Measurements from ENCODE around the gene CRISP2. TPM values are rescaled to one million over a fixed set of nuclear protein-coding genes. Genes with fewer than 3 reads are reported as not detected.
"Not testable (repeated sequence)": the region's sequence is repeated elsewhere in the genome, so short reads cannot be mapped to it uniquely, and the experiment has no call there.

The CRISP2 gene
- total and polyA plus RNA-seq, 11 donors = not detected

GRCh38 chr6:49666930-49667757 lies 46.2 kb downstream of the CRISP2 start:
- Histone ChIP-seq H3K36me3 (no peaks in the 10 kb centered on the region), H3K4me1 (no peaks in the 10 kb centered on the region), H3K27ac (no peak overlapping the region), H3K4me3 (no peak overlapping the region), H3K27me3 (no peaks in the 10 kb centered on the region), H3K9me3 (peaks cover 0 to 9% (median 0%) of the 10 kb centered on the region in 12 donors)
- WGBS, 4 donors = 54 to 57% (median 55%) methylated on average over 5 of the region's 5 CpGs
- ATAC-seq (no peak), DNase-seq (no peak)
- TF ChIP-seq POLR2A (IDR thresholded peaks at IDR 0.05) = no peak
- TF ChIP-seq CTCF (IDR thresholded peaks at IDR 0.05) = no peak
- intact Hi-C loops (cut with DNase I) = no loop called here

- no peaks in the 10 kb centered on the region for H3K36me3 ChIP-seq
- no peaks in the 10 kb centered on the region for H3K4me1 ChIP-seq
- H3K9me3 ChIP-seq = peaks cover 0 to 3% (median 0%) of the 10 kb centered on the region in 12 donors
- intact Hi-C loops (cut with DNase I) = no loop called here
- DNase-seq (no peak), ATAC-seq (no peak)
- no peaks in the 10 kb centered on the region for H3K27me3 ChIP-seq
- H3K27ac ChIP-seq = no peak overlapping the region
- TF ChIP-seq CTCF (IDR thresholded peaks at IDR 0.05) = no peak
- no peak for TF ChIP-seq POLR2A (IDR thresholded peaks at IDR 0.05)
- no peak overlapping the region for H3K4me3 ChIP-seq
- 40 to 54% (median 48%) methylated on average over 1 of the region's 1 CpG for WGBS, 4 donors
These were observed 46.9 kb downstream of the CRISP2 start for GRCh38 chr6:49666480-49666879.

DNA sequence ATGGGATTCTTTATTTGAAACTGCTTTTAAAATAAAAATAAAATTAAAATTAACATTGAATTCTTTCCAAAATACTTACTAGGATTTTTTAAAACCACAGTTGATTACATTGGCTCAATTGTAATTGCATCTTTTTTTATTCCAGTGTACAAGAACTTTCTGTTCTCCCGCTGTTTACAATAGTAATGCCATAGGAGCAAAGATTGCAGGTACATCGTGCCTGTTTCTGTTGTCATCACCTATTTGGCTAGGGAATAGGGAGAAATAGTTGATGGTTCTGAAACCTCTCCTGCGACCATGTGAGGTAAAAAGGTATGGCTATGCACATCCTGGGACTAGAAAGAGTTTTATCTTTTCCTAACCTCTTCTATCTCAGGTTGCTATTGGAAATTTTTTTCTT lies 48.5 kb downstream of the CRISP2 start:
- Histone ChIP-seq H3K36me3 (no peaks in the 10 kb centered on the region), H3K9me3 (no peaks in the 10 kb centered on the region), H3K4me1 (no peaks in the 10 kb centered on the region), H3K27me3 (no peaks in the 10 kb centered on the region), H3K4me3 (no peak overlapping the region), H3K27ac (no peak overlapping the region)
- 77 to 83% (median 79%) methylated on average over 3 of the region's 3 CpGs for WGBS, 4 donors
- intact Hi-C loops (cut with DNase I) = no loop called here
- DNase-seq = no peak
- TF ChIP-seq CTCF (IDR thresholded peaks at IDR 0.05) = no peak
- no peak for TF ChIP-seq POLR2A (IDR thresholded peaks at IDR 0.05)
- ATAC-seq = no peak

DNA sequence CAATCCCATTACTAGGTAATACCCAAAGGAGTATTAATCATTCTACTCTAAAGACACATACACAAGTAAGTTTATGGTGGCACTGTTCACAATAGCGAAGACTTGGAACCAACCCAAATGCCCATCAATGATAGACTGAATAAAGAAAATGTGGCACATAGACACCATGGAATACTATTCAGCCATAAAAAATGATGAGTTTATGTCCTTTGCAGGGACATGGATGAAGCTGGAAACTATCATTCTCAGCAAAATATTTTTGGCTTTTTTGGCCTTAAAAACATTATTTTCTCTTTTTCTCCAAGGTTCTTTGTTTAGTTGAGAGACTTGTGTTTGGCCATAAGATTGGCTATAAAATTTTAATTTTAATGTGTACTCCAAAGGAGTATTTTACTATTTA lies 49.3 kb downstream of the CRISP2 start:
- intact Hi-C loops (cut with DNase I); H3K36me3 ChIP-seq; DNase-seq; H3K4me1 ChIP-seq; ATAC-seq; H3K4me3 ChIP-seq; H3K9me3 ChIP-seq; H3K27ac ChIP-seq; H3K27me3 ChIP-seq: not testable (repeated sequence)
- WGBS, 4 donors = 90 to 100% (median 95%) methylated on average over 1 of the region's 1 CpG

DNA sequence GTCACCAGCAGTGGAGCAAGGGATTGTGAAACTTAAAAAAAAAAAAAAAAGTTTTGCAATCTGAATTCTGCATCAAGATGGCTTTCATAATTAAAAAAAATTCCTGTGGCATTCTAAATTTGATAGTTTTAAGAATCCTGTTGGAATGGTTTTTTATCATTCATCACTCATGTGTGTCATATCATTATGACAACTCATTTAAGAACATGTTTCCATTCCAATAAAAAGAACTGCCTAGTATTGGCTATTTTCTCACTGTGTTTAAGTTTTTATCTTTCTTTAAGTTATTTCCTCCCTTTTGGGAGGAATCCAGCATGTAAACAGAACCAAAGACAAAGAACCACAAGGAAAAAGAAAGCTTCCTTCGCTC lies 50.5 kb downstream of the CRISP2 start:
- WGBS, 4 donors = 38 to 55% (median 45%) methylated on average over 1 of the region's 1 CpG
- Histone ChIP-seq H3K27ac (no peak overlapping the region), H3K27me3 (no peaks in the 10 kb centered on the region), H3K4me3 (no peak overlapping the region), H3K9me3 (no peaks in the 10 kb centered on the region), H3K4me1 (no peaks in the 10 kb centered on the region), H3K36me3 (no peaks in the 10 kb centered on the region)
- no peak for DNase-seq
- intact Hi-C loops (cut with DNase I) = no loop called here
- TF ChIP-seq CTCF (IDR thresholded peaks at IDR 0.05) (no peak), POLR2A (IDR thresholded peaks at IDR 0.05) (no peak)
- ATAC-seq = no peak
